Common myeloid progenitor, CD34-positive (primary cell): ENCODE data around the gene MTMR3.

Experiments
- CTCF ChIA-PET: fragments of 350-600 bp; sonication (Branson Sonifier 250); formaldehyde crosslinking; loops from one replicate; lab custom pipeline; 2021; ENCODE audit warnings: antibody characterized with exemption; lab: Charles Lee
- POLR2A ChIA-PET: fragments of 350-600 bp; sonication (Branson Sonifier 250); formaldehyde crosslinking; loops from one replicate; lab custom pipeline; 2021; ENCODE audit warnings: antibody characterized with exemption; lab: Charles Lee
- DNase-seq, 3 donors: peaks; one replicate each; pipeline versions ENCODE4 v3.0.0 to v3.0.0-alpha.2; 2013
- H3K27ac ChIP-seq, 2 experiments: 1 replicate in 1 of 2; 2 replicates in 1 of 2; pipeline ENCODE4 v1.7.0; 2013; ENCODE audit warnings: inconsistent platforms in 2 of 2, low read length in 2 of 2, mild to moderate bottlenecking in 2 of 2, low read depth in 1 of 2, moderate library complexity in 1 of 2; ENCODE audit not compliant: severe bottlenecking in 2 of 2, insufficient read depth in 1 of 2, poor library complexity in 1 of 2
- H3K27me3 ChIP-seq, 5 experiments: replicated peaks in 2 of 5; 1 replicate in 3 of 5; 2 replicates in 2 of 5; pipeline versions ENCODE4 v1.6.1 to v1.7.0; 2013; ENCODE audit warnings: low read length in 4 of 5, mild to moderate bottlenecking in 2 of 5, moderate library complexity in 2 of 5, inconsistent platforms in 1 of 5; ENCODE audit not compliant: insufficient read depth in 5 of 5, control insufficient read depth in 4 of 5
- H3K36me3 ChIP-seq, 4 experiments: 1 replicate in 2 of 4; 2 replicates in 2 of 4; pipeline versions ENCODE4 v1.6.1 to v1.7.0; 2013; ENCODE audit warnings: low read length in 3 of 4, control low read depth in 1 of 4, mild to moderate bottlenecking in 1 of 4; ENCODE audit not compliant: control insufficient read depth in 4 of 4, insufficient read depth in 4 of 4
- H3K4me1 ChIP-seq, 4 experiments: 1 replicate in 3 of 4; 2 replicates in 1 of 4; pipeline versions ENCODE4 v1.6.1 to v1.7.1; 2013; ENCODE audit warnings: low read length in 3 of 4, mild to moderate bottlenecking in 3 of 4, control low read depth in 1 of 4, inconsistent platforms in 1 of 4, moderate library complexity in 1 of 4; ENCODE audit not compliant: control insufficient read depth in 4 of 4, insufficient read depth in 4 of 4; ENCODE audit errors: control extremely low read depth in 1 of 4
- H3K4me3 ChIP-seq, 7 experiments: 1 replicate in 4 of 7; 2 replicates in 3 of 7; pipeline versions ENCODE4 v1.5.1 to v1.7.0; 2013; ENCODE audit warnings: mild to moderate bottlenecking in 7 of 7, low read length in 6 of 7, moderate library complexity in 6 of 7, inconsistent platforms in 2 of 7, low read depth in 2 of 7, control low read depth in 1 of 7; ENCODE audit not compliant: insufficient read depth in 4 of 7, control insufficient read depth in 1 of 7; ENCODE audit errors: extremely low read depth in 1 of 7
- H3K9me3 ChIP-seq, 5 experiments: 1 replicate in 4 of 5; 2 replicates in 1 of 5; pipeline versions ENCODE4 v1.6.1 to v1.7.1; 2013; ENCODE audit warnings: low read length in 4 of 5, mild to moderate bottlenecking in 2 of 5, inconsistent platforms in 1 of 5, low read depth in 1 of 5, moderate library complexity in 1 of 5; ENCODE audit not compliant: control insufficient read depth in 4 of 5, insufficient read depth in 2 of 5; ENCODE audit errors: control extremely low read depth in 1 of 5
- WGBS: methylation state at CpG from one replicate; pipeline ENCODE4 v1.1.5; 2013; ENCODE audit not compliant: insufficient coverage; 5-methylcytosine and 5-hydroxymethylcytosine counted together

The MTMR3 gene

GRCh38 chr22:29912605-29913398, 29.8 kb downstream of the MTMR3 start:
- no peaks in the 10 kb centered on the region for H3K36me3 ChIP-seq
- H3K27ac ChIP-seq, result no peak overlapping the region
- 90% methylated on average over 4 of the region's 5 CpGs for WGBS
- no peaks in the 10 kb centered on the region for H3K27me3 ChIP-seq
- CTCF ChIA-PET, result no interaction called here
- H3K4me1 ChIP-seq, result peaks cover 6 to 14% (median 9%) of the 10 kb centered on the region in 4 experiments
- DNase-seq, result no peak
- H3K9me3 ChIP-seq, result no peaks in the 10 kb centered on the region
- POLR2A ChIA-PET, result no interaction called here
- H3K4me3 ChIP-seq, result no peak overlapping the region

GRCh38 chr22:29914165-29914564, 31.2 kb downstream of the MTMR3 start:
- Histone ChIP-seq H3K27me3 (no peaks in the 10 kb centered on the region), H3K4me1 (peaks cover 0 to 7% (median 2%) of the 10 kb centered on the region in 4 experiments), H3K36me3 (no peaks in the 10 kb centered on the region), H3K27ac (no peak overlapping the region), H3K9me3 (no peaks in the 10 kb centered on the region), H3K4me3 (no peak overlapping the region)
- DNase-seq, result no peak
- POLR2A ChIA-PET, result no interaction called here
- CTCF ChIA-PET, result no interaction called here
- no CpG with 5 or more reads among the region's 1 CpG for WGBS

- Histone ChIP-seq H3K4me1 (peaks cover 0 to 7% (median 2%) of the 10 kb centered on the region in 4 experiments), H3K27me3 (no peaks in the 10 kb centered on the region), H3K36me3 (no peaks in the 10 kb centered on the region), H3K27ac (no peak overlapping the region), H3K9me3 (no peaks in the 10 kb centered on the region), H3K4me3 (no peak overlapping the region)
- DNase-seq, result no peak
- CTCF ChIA-PET, result interaction anchor here (1.4 to 1.9 kb wide), 2 partner anchors 10 to 16 kb away, joined by 3 to 6 read pairs; no protein-coding TSS in a partner anchor
- WGBS, result 93% methylated on average over 4 of the region's 4 CpGs
- POLR2A ChIA-PET, result no interaction called here
Observed at GRCh38 chr22:29914991-29915533, 32.1 kb downstream of the MTMR3 start.

- POLR2A ChIA-PET, result no interaction called here
- Histone ChIP-seq H3K9me3 (no peaks in the 10 kb centered on the region), H3K27ac (no peak overlapping the region), H3K4me3 (no peak overlapping the region), H3K36me3 (no peaks in the 10 kb centered on the region), H3K4me1 (peaks cover 0 to 7% (median 2%) of the 10 kb centered on the region in 4 experiments), H3K27me3 (no peaks in the 10 kb centered on the region)
- 100% methylated on average over 2 of the region's 5 CpGs for WGBS
- CTCF ChIA-PET, result interaction anchor here (1.0 to 2.9 kb wide), 6 partner anchors 9 to 35 kb away, joined by 3 to 10 read pairs (median 5); no protein-coding TSS in a partner anchor
- DNase-seq, result no peak
Observed at GRCh38 chr22:29916007-29916544, 33.1 kb downstream of the MTMR3 start.

- CTCF ChIA-PET, result interaction anchor here (0.6 to 2.9 kb wide), 6 partner anchors 10 to 289 kb away, joined by 3 to 10 read pairs (median 4); partner anchors contain the start of gene MTMR3
- Histone ChIP-seq H3K4me3 (no peak overlapping the region), H3K27ac (no peak overlapping the region), H3K4me1 (peaks cover 0 to 7% (median 2%) of the 10 kb centered on the region in 4 experiments), H3K9me3 (no peaks in the 10 kb centered on the region), H3K36me3 (no peaks in the 10 kb centered on the region), H3K27me3 (no peaks in the 10 kb centered on the region)
- WGBS, result no CpG with 5 or more reads among the region's 4 CpGs
- no peak for DNase-seq
- POLR2A ChIA-PET, result no interaction called here
Observed at GRCh38 chr22:29917052-29917902, 34.3 kb downstream of the MTMR3 start.

GRCh38 chr22:29925402-29925801, 42.4 kb downstream of the MTMR3 start:
- WGBS, result 100% methylated on average over 1 of the region's 3 CpGs
- H3K36me3 ChIP-seq, result no peaks in the 10 kb centered on the region
- H3K4me1 ChIP-seq, result no peaks in the 10 kb centered on the region
- H3K4me3 ChIP-seq, result no peak overlapping the region
- DNase-seq, result no peak
- ChIA-PET POLR2A (interaction anchor here (0.7 kb wide), 1 partner anchor 66 kb away, joined by 3 read pairs; no protein-coding TSS in a partner anchor), CTCF (interaction anchor here (1.7 kb wide), 1 partner anchor 10 kb away, joined by 6 read pairs; no protein-coding TSS in a partner anchor)
- H3K27ac ChIP-seq, result no peak overlapping the region
- no peaks in the 10 kb centered on the region for H3K27me3 ChIP-seq
- H3K9me3 ChIP-seq, result peaks cover 0 to 3% (median 0%) of the 10 kb centered on the region in 5 experiments
